ENCODE data around the gene ACSF3. TPM values are rescaled to one million over a fixed set of nuclear protein-coding genes. Genes with fewer than 3 reads are reported as not detected.

The ACSF3 gene
- total RNA-seq, 2 donors from 2014 or later: 33.1 to 59.9 TPM

GRCh38 chr16:89120281-89120680 is 26.6 kb downstream of the ACSF3 start:
- H3K27ac Mint-ChIP-seq: peak overlapping the region in 1 of 2 donors; percentile 49
- peaks cover 12 to 34% of the 10 kb centered on the region in 2 donors for H3K36me3 Mint-ChIP-seq
- no peaks in the 10 kb centered on the region for H3K9me3 Mint-ChIP-seq
- DNase-seq (ENCODE audit: low spot score in 2 of 2): peak in 1 of 2 donors; percentile 42
- no peak for ATAC-seq

DNA sequence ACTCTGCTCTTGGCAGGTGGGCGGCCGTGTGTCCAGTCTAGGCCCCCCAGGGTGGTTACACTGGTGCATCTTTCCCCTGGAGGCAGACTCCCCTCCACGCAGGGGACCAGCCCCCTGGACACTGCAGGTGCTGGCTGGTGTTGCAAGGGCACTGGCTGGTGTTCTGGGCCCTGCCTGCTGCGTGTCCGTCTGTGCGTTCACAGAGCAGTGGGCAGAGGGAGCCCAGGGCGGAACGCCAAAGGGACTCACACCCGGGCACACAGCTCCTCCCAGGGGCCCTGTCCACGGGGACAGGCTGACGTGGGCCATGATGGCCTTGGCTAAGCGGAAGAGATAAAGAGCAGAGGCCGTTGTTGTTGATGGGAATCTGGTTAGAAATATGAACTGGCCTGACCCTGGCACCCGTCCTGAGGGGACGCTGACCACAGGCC is 27.3 kb downstream of the ACSF3 start:
- ATAC-seq (no peak), DNase-seq (ENCODE audit: low spot score in 2 of 2) (no peak)
- Mint-ChIP-seq H3K36me3 (peaks cover 11 to 35% of the 10 kb centered on the region in 2 donors), H3K27ac (peak overlapping the region; percentile 49 to 60), H3K9me3 (no peaks in the 10 kb centered on the region)

DNA sequence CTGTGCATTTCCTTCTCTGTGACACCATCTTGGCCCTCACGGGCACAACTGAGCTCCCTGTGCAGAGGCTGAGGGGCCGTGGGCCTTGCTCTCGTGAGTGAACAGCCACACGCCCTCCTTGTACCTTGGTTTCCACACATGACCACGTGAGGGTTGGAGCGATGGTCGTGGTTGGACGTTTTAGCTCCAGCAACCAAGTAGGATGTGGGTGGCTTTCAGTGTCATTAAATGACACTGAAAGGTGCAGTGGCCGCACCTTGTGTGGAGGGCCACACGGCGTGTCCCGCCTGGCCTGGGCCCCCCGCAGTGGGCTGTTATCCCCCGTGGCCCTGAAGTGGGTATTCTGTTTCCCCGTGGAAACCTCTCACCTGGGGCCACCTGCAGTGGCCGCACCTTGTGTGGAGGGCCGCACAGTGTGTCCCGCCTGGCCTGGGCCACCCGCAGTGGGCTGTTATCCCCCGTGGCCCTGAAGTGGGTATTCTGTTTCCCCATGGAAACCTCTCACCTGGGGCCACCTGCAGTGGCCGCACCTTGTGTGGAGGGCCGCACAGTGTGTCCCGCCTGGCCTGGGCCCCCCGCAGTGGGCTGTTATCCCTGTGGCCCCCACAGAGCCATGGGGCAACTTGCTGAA is 28.2 kb downstream of the ACSF3 start:
- Mint-ChIP-seq H3K36me3 (peaks cover 11 to 32% of the 10 kb centered on the region in 2 donors), H3K27ac (peak overlapping the region in 1 of 2 donors; percentile 77), H3K9me3 (no peaks in the 10 kb centered on the region)
- DNase-seq (ENCODE audit: low spot score in 2 of 2) (peak in 1 of 2 donors; percentile 47), ATAC-seq (no peak)

GRCh38 chr16:89122322-89122851 is 28.7 kb downstream of the ACSF3 start:
- Mint-ChIP-seq H3K9me3 (no peaks in the 10 kb centered on the region), H3K36me3 (peaks cover 11 to 27% of the 10 kb centered on the region in 2 donors), H3K27ac (peak overlapping the region; percentile 77 to 79)
- ATAC-seq (peak; percentile 51 to 67), DNase-seq (ENCODE audit: low spot score in 2 of 2) (peak; percentile 36 to 55)

DNA sequence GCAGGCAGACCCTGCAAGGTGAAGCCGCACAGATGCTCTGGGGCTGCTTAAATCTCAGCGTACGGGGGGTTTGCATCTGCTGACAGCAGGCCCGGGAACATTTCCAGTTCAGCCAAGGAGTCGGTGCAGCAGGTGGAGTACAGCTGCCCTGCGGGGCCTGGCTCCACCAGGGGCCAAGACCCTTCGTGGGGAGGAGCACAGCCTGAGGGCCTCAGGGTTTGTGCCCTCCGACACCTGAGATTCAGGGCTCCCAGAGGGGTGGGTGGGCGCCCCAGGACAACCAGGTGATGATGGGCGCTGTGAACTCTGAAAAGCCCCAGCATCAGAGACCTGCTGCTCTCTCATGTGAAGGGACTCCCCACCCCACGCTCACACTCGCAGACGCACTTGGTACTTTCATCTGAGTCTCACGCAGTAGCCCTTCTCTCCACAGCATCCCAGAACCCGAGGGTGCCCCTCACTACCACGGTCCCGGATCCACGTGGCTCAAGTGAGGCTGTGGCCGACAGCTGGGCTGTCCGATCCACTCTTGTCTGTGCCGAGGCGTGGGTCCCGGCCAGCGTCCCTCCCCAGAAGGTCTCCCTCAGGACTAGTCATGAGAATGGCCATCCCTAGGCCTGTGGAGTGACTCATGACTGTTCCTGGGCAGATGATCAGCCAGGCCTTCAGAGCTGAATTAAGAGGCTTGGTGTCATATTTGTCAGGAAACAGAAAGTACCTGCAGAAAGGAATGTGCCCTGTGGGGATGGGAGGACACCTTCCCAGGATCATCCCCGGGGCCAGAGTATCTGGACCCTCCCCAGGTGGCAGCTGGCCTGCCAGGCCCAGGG is 29.6 kb downstream of the ACSF3 start:
- ATAC-seq: peak; percentile 6 to 21
- no peaks in the 10 kb centered on the region for H3K9me3 Mint-ChIP-seq
- peak overlapping the region; percentile 77 to 79 for H3K27ac Mint-ChIP-seq
- H3K36me3 Mint-ChIP-seq: peaks cover 11 to 26% of the 10 kb centered on the region in 2 donors
- DNase-seq (ENCODE audit: low spot score in 2 of 2): peak in 1 of 2 donors; percentile 53

DNA sequence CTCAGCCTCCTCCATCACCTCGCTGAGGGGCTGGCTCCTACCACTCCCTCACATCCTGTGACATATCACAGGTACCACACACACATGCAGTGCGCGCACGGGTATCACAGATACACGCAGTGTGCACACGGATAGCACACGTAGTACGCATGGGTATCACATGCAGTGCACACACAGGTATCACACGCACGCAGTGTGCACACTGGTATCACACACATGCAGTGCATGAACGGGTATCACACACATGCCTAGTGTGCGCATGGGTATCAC is 30.1 kb downstream of the ACSF3 start:
- peak in 1 of 2 donors; percentile 31 for DNase-seq (ENCODE audit: low spot score in 2 of 2)
- Mint-ChIP-seq H3K9me3 (no peaks in the 10 kb centered on the region), H3K27ac (peak overlapping the region in 1 of 2 donors; percentile 77), H3K36me3 (peaks cover 11 to 28% of the 10 kb centered on the region in 2 donors)
- no peak for ATAC-seq

DNA sequence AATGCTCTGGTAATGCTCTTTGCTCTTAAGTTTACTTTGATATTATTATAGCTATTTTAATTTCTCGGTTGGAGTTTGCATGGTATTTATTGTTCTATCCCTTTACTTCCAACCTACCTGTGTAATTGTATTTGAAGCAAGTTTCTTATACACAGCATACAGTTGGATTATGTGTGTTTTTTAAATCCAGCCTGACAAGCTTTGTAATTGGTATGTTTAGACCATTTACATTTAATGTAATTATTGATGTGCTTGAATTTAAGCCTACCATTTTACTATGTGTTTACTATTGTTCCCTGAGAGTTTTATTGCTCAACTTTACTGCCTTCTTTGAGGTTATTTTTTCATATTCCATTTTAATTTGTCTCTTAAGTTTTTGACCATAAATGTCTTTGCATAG is 35.7 kb downstream of the ACSF3 start:
- no peak for ATAC-seq
- peaks cover 17 to 38% of the 10 kb centered on the region in 2 donors for H3K36me3 Mint-ChIP-seq
- H3K9me3 Mint-ChIP-seq: no peaks in the 10 kb centered on the region
- no peak overlapping the region for H3K27ac Mint-ChIP-seq
- DNase-seq (ENCODE audit: low spot score in 2 of 2): no peak

DNA sequence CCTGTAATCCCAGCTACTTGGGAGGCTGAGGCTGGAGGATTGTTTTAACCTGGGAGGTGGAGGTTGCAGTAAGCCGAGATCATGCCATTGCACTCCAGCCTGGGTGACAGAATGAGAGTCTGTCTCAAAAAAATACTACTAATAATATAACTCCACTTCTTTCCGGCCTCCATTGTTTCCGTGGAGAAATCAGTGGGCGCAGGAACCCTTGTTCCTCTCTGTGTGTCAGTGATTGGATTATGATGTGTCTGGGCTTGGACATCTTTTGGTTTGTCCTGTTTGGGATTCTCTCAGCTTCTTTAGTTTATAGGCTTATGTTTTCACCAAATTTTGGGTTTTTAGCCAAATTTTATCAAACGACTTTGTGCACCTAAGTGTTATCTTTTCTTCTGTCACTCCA is 36.8 kb downstream of the ACSF3 start:
- ATAC-seq (no peak), DNase-seq (ENCODE audit: low spot score in 2 of 2) (no peak)
- H3K36me3 Mint-ChIP-seq: peaks cover 14 to 31% of the 10 kb centered on the region in 2 donors
- H3K9me3 Mint-ChIP-seq: no peaks in the 10 kb centered on the region
- H3K27ac Mint-ChIP-seq: no peak overlapping the region

GRCh38 chr16:89131783-89132182 is 38.1 kb downstream of the ACSF3 start:
- H3K9me3 Mint-ChIP-seq: no peaks in the 10 kb centered on the region
- ATAC-seq: no peak

DNA sequence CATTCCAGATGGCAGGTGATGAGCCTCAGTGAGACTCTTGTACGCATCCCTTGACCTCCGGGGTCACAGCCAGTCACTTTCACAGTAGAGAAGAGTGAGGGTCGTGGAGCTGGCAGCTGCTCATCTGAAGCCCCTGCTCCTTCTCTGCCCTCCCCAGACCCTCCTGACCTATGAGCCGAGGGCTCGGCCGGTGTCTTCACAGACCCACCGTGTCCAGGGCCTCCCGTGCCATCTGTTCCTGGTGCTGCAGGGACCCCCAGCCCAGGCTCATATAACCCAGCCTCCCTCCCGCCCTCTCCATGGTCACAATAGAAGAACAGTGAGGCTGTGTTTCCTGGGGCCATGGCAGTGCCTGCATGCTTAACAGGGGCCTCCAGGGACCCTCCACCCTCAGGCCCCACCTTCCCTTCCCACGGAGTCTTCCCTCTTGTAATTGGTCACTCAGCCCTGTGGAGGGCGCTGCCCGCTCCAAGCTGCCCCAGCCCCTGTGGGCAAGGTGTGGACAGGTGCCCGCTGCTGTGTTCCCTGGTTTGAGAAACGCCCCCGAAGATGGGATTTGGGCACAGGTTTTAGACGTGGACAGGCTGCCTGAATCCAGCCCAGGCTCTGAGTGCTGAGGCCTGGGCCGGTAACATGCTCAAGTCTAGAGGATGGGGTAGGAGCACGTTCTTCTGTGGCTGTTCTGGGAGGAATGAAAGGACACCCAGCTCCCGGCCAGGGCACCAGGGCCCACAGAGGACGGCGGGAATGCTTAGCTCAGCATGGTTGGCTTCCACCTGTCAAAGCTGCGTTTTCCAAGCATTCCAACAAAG is 38.7 kb downstream of the ACSF3 start:
- H3K36me3 Mint-ChIP-seq: peaks cover 14 to 25% of the 10 kb centered on the region in 2 donors
- no peaks in the 10 kb centered on the region for H3K9me3 Mint-ChIP-seq
- DNase-seq (ENCODE audit: low spot score in 2 of 2) (peak in 1 of 2 donors; percentile 47), ATAC-seq (no peak)
- no peak overlapping the region for H3K27ac Mint-ChIP-seq

More at GRCh38 chr16:89131783-89132182, 38.1 kb downstream of the ACSF3 start:
- Mint-ChIP-seq H3K27ac (peak overlapping the region in 1 of 2 donors; percentile 12), H3K36me3 (peaks cover 14 to 25% of the 10 kb centered on the region in 2 donors)
- DNase-seq (ENCODE audit: low spot score in 2 of 2): peak in 1 of 2 donors; percentile 44

DNA sequence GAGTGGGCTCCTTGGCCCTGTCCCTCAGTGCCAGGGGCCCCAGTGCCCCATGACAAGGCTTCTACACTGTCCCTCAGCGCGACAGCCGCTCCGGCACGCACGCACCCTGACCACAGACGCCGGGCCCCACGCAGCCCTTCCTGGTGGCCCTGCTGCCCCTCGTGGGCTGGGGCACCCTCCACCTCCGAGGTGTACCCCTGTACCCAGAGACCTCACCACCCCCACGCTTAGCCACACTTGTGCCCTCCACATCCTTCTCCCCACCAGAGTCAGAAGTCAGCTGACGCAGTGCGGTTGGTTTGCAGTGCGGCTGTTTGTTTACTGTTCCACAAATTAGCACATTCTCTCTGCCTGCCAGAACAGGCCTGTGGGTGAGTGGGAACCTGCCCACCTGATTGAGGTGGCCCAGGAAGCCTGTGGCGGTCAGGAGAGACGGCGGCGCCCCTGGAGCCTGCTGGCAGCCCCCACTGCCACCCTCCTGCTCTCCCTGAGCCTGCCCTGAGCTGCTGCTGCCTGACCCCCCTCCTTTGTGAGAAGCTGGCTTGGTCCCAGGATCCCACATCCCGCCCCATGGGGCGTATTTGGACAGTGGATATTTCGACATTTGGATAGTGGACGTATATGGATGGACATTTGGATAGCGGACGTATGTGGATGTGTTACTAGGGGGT is 39.9 kb downstream of the ACSF3 start:
- peak in 1 of 2 donors; percentile 26 for DNase-seq (ENCODE audit: low spot score in 2 of 2)
- peaks cover 14 to 24% of the 10 kb centered on the region in 2 donors for H3K36me3 Mint-ChIP-seq
- ATAC-seq: no peak
- no peak overlapping the region for H3K27ac Mint-ChIP-seq
- no peaks in the 10 kb centered on the region for H3K9me3 Mint-ChIP-seq

DNA sequence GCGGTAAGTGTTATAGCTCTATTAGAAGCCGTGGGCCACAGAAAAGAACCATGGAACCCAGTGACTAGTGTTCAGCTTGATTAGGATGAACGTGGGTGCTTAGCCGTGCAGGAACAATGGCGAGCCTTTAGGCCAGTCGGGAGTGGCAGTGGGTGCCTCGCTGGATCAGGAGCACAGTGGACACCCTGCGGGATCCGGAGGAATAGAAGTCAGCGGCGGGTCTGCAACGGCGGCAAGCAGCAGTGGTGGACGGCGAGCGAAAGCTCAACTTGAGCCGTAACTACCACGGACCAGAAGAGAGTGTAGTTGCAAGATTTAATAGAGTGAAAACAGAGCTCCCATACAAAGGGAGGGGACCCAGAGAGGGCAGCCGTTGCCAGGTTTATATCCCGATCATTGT is 40.6 kb downstream of the ACSF3 start:
- no peaks in the 10 kb centered on the region for H3K9me3 Mint-ChIP-seq
- no peak for ATAC-seq
- H3K27ac Mint-ChIP-seq: no peak overlapping the region
- peaks cover 14 to 18% of the 10 kb centered on the region in 2 donors for H3K36me3 Mint-ChIP-seq
- no peak for DNase-seq (ENCODE audit: low spot score in 2 of 2)

DNA sequence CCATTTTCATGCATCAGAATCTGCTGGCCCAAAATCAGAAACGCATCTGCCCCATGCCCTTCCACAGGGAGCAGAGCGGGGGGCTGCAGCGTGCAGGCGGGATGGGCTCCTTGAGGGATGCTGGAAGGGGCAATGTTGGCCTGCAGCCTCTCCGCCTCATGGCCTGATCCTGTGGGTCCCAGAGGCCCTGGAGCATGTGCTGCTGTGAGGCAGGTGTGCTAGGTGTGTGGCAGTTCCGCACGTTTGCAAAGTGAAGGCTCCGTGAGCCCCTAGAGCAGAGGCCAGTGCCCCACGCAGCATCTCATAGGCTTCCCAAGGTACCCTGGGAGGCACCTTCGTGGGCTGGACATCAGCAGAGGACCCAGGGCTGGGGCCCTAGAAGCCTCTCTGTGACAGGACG is 41.5 kb downstream of the ACSF3 start:
- peaks cover 9 to 14% of the 10 kb centered on the region in 2 donors for H3K36me3 Mint-ChIP-seq
- no peak for ATAC-seq
- H3K27ac Mint-ChIP-seq: no peak overlapping the region
- DNase-seq (ENCODE audit: low spot score in 2 of 2): peak in 1 of 2 donors; percentile 26
- no peaks in the 10 kb centered on the region for H3K9me3 Mint-ChIP-seq

- peaks cover 6 to 14% of the 10 kb centered on the region in 2 donors for H3K36me3 Mint-ChIP-seq
- DNase-seq (ENCODE audit: low spot score in 2 of 2) (no peak), ATAC-seq (no peak)
- no peak overlapping the region for H3K27ac Mint-ChIP-seq
- H3K9me3 Mint-ChIP-seq: no peaks in the 10 kb centered on the region
Measured at GRCh38 chr16:89135971-89136765, 42.5 kb downstream of the ACSF3 start.

DNA sequence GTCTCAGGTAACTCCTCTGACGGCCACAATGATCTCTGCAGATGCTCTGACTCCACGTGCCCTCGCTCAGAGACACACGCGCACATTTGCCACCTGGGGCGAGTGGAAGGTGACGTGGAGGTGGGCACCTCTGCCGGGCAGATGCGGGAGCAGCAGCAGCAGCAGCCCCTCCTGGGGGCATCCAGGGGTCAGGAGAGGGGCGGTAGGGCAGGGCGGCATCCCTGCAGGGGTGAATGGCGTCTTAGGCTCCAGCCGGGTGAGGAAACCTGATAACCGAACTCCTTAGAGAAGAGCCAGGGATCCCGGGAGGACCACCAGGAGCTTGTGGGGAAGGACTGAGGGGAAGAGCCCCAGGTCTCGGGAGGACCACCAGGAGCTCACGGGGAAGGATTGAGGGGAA is 43.3 kb downstream of the ACSF3 start:
- no peak for ATAC-seq
- Mint-ChIP-seq H3K36me3 (peaks cover 0 to 9% of the 10 kb centered on the region in 2 donors), H3K27ac (no peak overlapping the region), H3K9me3 (no peaks in the 10 kb centered on the region)
- peak in 1 of 2 donors; percentile 40 for DNase-seq (ENCODE audit: low spot score in 2 of 2)

Measured in activated naive CD4-positive, alpha-beta T cell treated with anti-CD3 and anti-CD28 coated beads, Interleukin-2, amount 50 U/mL, for 72 hours (primary cell).